Left renal pelvis (tissue), 4 donors: ENCODE data around the gene GNPAT. TPM values are rescaled to one million over a fixed set of nuclear protein-coding genes. Genes with fewer than 3 reads are reported as not detected.

ENCODE experiments used
- DNase-seq, 4 donors: peaks; one replicate each; pipeline ENCODE4 v3.0.0-alpha.2; 2013; ENCODE audit warnings: low read depth in 4 of 4, low spot score in 3 of 4
- polyA plus RNA-seq, 4 donors: library from polyadenylated mRNA; unstranded; fragments of 120-200 nt; gene quantifications; one replicate each; pipeline ENCODE4 v1.2.1, GENCODE V29; 2013; ENCODE audit not compliant: insufficient read length in 4 of 4

The GNPAT gene
- polyA plus RNA-seq, 4 donors, result 45.9 to 77.0 (median 67.9) TPM

DNA sequence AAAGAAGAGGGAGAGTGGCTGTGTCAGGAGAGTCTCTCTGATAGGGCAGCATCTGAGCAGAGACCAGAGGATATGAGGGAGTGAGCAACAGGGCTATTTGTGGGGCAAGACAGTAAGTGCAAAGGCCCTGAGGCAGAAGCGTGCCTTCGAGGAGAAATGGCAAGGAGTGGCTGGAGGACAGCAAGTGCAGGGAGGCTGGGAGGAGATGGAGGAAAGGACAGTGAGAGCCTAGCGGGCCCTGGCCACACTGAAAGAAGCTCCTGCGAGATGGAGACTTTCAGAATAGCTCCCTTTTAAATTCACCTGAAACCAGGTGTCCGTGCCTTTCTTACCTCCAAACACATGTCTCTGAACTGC is 71.4 kb downstream of the GNPAT start:
- DNase-seq, result no peak

DNA sequence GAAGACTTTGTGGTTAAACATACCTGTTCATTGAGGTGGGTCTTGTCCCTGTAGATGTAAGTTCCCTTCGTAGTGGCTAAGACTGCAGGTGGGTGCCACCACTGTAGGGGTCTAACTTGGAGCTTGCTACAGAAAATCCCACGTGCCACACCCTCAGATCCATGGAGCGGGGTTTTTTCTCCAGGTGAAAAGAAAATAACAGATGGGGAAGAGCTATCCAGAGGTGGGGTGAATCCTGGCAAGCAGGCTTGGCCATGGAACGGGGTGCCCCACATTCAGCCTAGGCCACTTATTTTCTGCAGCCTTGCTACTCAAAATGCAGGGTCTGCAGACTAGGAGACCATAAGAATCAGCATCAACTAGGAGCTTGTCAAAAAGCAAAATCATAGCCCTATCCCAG is 72.6 kb downstream of the GNPAT start:
- no peak for DNase-seq

DNA sequence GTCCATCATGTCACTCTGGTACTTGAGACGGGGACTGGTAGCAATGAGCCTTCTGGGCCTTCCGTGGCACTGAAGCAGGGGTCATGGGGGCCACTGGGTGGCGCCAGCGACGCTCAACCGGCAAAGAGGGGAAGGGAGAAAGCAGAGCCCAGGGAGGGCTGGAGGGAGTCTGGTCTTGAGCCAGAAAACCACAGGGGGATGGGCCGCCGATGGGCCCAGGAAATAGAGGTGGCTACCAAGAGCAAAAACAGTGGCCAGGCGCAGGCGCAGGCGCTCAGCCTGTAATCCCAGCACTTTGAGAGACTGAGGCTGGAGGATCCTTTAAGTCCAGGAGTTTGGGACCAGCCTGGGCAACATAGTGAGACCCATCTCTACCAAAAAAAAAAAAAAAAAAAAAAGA is 74.9 kb downstream of the GNPAT start:
- DNase-seq, result no peak

DNA sequence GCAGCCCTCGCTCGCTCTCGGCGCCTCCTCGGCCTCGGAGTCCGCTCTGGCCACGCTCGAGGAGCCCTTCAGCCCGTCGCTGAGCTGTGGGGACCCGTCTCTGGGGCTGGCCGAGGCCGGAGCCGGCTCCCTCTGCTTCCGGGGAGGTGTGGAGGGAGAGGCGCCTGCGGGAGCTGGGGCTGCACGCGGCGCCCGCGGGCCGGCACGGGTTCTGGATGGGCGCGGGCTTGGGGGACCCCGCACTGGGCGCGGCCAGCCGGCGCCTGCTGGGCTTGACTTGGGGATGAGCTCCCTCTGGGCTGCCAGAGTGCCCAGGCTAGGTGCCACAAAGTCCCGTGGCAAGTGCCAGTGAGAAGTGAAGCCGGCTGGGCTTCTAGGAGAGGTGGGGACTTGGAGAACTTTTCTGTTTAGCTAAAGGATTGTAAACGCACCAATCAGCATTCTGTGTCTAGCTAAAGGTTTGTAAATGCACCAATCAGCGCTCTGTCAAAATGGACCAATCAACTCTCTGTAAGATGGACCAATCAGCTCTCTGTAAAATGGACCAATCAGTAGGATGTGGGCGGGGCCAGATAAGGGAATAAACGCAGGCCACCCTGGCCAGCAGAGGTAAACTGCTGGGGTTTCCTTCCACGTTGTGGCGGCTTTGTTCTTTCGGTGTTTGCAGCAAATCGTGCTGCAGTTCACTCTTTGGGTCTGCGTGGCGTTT is 76.4 kb downstream of the GNPAT start:
- DNase-seq, result no peak

DNA sequence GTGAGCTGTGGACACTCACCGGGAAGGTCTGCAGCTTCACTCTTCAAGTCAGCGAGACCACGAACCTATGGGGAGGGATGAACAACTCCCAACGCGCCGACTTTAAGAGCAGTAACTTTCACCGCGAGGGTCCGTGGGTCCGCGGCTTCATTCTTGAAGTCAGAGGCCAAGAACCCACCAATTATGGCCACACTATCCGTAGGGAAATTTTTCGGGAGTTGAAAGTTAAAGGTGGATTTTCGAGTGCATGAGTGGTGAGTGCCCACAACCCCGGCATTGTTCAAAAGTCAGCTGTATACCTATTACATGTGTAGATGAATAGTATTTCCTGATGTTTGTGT is 77.0 kb downstream of the GNPAT start:
- no peak for DNase-seq

DNA sequence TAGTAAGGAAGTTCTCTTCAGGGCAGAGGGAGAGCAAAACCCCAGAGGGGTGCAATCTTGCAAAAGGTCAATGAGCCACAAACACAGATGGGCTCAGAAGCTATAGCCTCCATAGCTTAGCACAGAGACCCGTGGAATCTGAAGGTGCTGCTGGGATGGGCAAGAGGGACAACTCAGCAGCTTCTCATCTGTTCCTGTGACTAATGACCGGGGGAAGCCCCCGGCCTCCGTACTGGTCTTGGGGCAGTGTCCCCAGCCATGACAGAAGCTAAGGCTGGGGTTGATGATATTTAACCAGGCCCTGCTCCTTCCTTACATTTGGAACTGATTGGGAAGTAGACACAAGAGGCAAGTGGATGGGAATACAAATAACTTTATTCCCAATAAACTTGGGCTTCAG is 77.6 kb downstream of the GNPAT start:
- no peak for DNase-seq

DNA sequence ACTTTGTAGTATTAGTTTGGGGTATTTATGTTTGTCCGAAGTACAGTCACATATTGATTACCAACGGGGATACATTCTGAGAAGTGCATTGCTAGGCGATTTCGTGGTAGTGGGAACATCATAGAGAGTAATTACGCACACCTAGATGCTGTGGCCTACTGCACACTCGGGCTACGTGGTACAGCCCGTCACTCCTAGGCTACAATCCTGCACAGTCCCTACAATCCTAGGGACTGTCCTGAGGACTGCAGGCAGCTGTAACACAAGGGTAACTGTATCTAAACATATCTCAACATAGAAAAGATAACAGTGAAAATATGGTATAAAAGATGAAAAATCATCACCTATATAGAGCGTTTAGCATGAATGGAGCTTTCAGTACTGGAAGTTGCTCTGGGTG is 78.1 kb downstream of the GNPAT start:
- no peak for DNase-seq

DNA sequence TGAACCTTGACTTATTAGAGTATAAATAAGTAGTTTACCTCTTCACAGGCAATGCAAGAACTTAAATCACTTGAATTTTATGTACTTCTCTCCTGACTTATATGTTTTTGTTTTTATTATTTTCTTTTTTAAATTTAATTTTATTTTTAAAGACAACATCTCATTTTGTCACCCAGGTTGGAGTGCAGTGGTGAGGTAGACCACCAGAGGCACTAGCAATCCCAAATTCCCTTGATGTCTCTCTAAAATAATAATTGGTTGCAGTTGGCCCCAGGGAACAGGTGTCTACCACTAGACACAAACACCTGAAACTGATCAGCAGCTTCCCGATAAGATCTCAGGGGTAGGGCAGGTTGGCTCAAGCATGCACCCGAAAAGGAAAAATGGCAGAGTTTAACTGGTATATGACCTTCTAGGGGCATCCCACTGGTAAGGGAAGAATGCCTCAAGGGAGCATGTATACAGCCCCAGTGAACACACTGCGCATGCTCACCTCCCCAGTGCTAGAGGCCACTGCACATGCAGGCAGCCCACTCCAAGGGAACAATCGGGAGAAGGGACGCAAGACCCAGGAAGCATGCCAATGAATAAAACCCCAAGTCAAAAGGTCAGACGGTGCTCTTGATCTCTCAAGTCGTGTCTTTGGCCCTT is 82.0 kb downstream of the GNPAT start:
- no peak for DNase-seq

DNA sequence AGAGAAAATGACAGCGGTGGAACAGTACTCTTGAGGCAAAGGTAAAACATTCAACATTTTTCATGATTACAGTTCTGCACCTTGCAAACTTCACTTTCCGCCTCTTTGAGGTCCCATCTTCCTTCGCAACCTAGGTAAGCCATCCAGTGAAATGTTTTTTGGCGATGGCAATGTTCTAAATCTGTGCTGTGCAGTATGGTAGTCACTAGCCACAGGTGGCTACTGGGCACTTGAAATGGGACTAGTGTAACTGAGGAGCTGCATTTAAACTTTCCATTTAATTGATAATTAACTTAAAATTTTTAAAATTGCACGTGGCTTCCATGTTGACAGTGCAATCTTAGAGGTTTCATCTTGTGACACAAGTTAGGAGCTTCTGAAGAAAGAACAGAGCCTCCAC is 83.6 kb downstream of the GNPAT start:
- DNase-seq, result no peak

DNA sequence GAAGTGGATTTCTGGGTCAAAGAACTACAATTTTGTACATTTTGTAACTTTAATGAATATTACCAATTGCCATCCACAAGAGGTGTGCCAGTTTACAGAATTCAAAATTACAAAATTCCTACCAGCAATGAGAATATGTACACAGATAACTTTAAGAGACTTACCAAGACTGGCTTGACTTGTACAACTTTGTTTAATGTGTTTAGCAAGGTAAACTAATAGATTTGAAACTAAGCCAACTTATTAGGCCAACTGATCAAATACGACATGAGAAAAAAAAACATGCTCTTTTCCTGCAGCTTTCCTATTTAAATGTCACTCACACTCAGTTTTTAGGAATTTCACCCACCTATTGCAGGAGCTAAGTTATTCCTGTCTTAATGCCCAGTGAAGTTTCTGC is 85.2 kb downstream of the GNPAT start:
- DNase-seq, result no peak

Other genes starting within 250 kb of the GNPAT start
- gene FAM89A, start 201.0 kb upstream of the GNPAT start, polyA plus RNA-seq, result 10 to 100 TPM; 16.2 to 19.4 (median 16.7) TPM
- under 1 TPM; 0.06 to 0.20 (median 0.12) TPM for gene TRIM67, start 79.2 kb upstream of the GNPAT start, polyA plus RNA-seq
- 10 to 100 TPM in 3 of 4 donors, 1 to 10 TPM in 1; 8.4 to 12.5 (median 11.3) TPM for gene EXOC8, start 96.6 kb downstream of the GNPAT start, polyA plus RNA-seq
- gene SPRTN, start 97.1 kb downstream of the GNPAT start, polyA plus RNA-seq, result 10 to 100 TPM in 3 of 4 donors, 1 to 10 TPM in 1; 9.6 to 15.6 (median 13.8) TPM
- gene EGLN1, start 181.1 kb downstream of the GNPAT start, polyA plus RNA-seq, result 10 to 100 TPM; 33.9 to 49.2 (median 46.6) TPM